Peyer's patch (tissue), 4 donors: ENCODE measurements around the gene TSPYL1. TPM values are rescaled to one million over a fixed set of nuclear protein-coding genes. Genes with fewer than 3 reads are reported as not detected.

Experiments used
- DNase-seq, 3 donors: peaks; one replicate each; pipeline ENCODE4 v3.0.0-alpha.2; 2017 to 2019
- H3K27ac ChIP-seq, 4 donors: fragments of 200-600 bp; sonication (generic); one replicate each; pipeline ENCODE4 v1.5.1; 2016 to 2019
- H3K27me3 ChIP-seq, 2 donors: fragments of 200-600 bp; sonication (generic); one replicate each; pipeline ENCODE4 v1.5.1; 2019
- H3K36me3 ChIP-seq, 3 donors: fragments of 200-600 bp; sonication (generic); one replicate each; pipeline ENCODE4 v1.5.1; 2016 to 2019
- H3K4me1 ChIP-seq, 4 donors: fragments of 200-600 bp; sonication (generic); one replicate each; pipeline ENCODE4 v1.5.1; 2016 to 2019
- H3K4me3 ChIP-seq, 4 donors: fragments of 200-600 bp; sonication (generic); 1 replicate in 3 of 4; 2 replicates in 1 of 4; pipeline ENCODE4 v1.5.1; 2016 to 2019; ENCODE audit warnings: mild to moderate bottlenecking in 1 of 4
- H3K9me3 ChIP-seq, 4 donors: fragments of 200-600 bp; sonication (generic); one replicate each; pipeline ENCODE4 v1.5.1; 2016 to 2019; ENCODE audit warnings: mild to moderate bottlenecking in 1 of 4
- POLR2A ChIP-seq, 2 donors: fragments of 450-650 bp; IDR thresholded peaks; one replicate each; pipeline ENCODE4 v1.5.1; 2017; ENCODE audit warnings: antibody characterized with exemption in 2 of 2, mild to moderate bottlenecking in 2 of 2, moderate library complexity in 2 of 2
- total RNA-seq, 4 donors: library from RNA; depleted of rRNA; stranded (reverse); fragments of >200 nt; gene quantifications; one replicate each; pipeline ENCODE4 v1.1.0, GENCODE V29; 2016
- TF ChIP-seq, protein P1 (sequence below), 6 experiments: fragments of 450-650 bp in 4 of 6; fragments of 200-600 bp in 2 of 6; sonication (generic) in 1 of 6; IDR thresholded peaks; one replicate each; pipeline ENCODE4 v1.5.1; 2017 to 2019; ENCODE audit warnings: antibody characterized with exemption in 6 of 6, mild to moderate bottlenecking in 3 of 6, moderate library complexity in 1 of 6

TSPYL1 gene
- total RNA-seq, result 10 to 100 TPM; 33.0 to 49.6 (median 42.3) TPM

DNA sequence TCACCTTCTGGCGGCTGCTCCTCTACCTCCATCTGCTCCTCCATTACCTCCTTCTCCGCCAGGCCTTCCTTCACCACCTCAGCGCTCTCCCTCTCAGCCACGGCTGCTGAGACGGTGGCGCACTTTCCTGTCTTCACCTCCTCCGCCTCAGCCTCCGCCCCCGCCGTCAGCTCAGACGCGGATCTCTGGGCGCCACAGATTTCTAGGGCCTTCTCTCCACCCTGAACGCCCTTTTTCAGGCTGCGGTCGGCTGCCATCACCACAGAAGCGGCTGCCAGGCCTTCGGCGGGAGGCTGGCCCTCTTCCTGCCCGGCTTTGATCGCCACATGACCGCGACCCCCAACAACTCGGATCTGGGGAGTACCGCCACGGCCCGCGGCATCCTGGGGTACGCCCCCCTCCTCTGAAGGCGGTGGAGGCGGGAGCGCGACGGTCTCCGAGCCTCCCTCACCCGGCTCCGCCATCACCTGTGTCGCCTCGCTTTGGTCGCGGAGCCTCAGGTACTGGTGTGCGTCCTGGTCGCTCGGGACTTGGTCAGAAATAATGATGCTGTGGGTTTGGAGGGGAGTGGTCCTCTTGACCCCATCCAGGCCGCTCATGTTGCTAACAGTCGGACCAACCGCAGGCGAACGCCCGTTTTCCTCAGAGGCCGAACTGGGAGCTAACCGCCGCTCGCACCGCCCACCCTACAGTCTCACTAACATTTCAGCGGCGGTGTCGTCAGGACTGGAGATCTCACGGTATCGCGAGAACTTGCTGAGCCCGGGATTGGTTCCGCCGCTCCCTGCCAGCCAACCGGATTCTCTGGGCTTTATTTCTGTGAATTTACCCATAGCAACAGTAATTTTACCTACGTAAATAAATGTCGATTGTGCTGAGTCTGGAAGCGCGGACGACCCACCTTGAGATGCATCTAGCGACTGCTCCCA, at the start of gene TSPYL1:
Gene TSPYL1, minus strand, starts transcription at position 699 of the 929 bp plus-strand sequence. Its CDS starts 100 bp downstream, at position 599.
- peaks cover 0 to 41% (median 12%) of the 10 kb centered on the region in 4 donors for H3K4me1 ChIP-seq

DNA sequence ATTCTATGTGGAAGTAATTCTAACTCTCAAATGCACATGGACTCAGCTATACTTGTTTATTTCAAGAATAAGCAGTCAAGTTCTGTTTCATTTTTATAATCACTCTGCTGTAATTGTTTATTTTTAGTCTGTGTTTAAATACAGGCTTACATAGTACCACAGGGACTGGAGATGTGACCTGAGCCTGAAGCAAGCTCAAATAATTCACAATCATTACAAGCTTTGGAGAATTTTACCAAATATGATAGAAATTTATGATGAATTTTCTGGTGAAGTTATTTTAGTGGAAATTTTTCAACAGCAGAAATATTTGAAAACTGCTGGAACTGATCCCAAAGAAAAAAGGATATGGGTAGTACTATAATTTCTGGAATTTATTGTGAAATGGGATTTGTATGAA, 49.4 kb upstream of the TSPYL1 start:
- TF ChIP-seq, protein P1, sequence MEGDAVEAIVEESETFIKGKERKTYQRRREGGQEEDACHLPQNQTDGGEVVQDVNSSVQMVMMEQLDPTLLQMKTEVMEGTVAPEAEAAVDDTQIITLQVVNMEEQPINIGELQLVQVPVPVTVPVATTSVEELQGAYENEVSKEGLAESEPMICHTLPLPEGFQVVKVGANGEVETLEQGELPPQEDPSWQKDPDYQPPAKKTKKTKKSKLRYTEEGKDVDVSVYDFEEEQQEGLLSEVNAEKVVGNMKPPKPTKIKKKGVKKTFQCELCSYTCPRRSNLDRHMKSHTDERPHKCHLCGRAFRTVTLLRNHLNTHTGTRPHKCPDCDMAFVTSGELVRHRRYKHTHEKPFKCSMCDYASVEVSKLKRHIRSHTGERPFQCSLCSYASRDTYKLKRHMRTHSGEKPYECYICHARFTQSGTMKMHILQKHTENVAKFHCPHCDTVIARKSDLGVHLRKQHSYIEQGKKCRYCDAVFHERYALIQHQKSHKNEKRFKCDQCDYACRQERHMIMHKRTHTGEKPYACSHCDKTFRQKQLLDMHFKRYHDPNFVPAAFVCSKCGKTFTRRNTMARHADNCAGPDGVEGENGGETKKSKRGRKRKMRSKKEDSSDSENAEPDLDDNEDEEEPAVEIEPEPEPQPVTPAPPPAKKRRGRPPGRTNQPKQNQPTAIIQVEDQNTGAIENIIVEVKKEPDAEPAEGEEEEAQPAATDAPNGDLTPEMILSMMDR (IDR thresholded peaks at IDR 0.05), result no peak
- TF ChIP-seq POLR2A (IDR thresholded peaks at IDR 0.05), result no peak
- Histone ChIP-seq H3K27ac (peak overlapping the region in 1 of 4 donors; percentile 70), H3K4me1 (no peaks in the 10 kb centered on the region), H3K9me3 (peaks cover 0 to 3% (median 0%) of the 10 kb centered on the region in 4 donors), H3K4me3 (no peak overlapping the region), H3K36me3 (no peaks in the 10 kb centered on the region), H3K27me3 (no peaks in the 10 kb centered on the region)
- DNase-seq, result no peak

More for the DNA sequence above, at the start of gene TSPYL1:
- H3K27ac ChIP-seq, result peak within 1 kb of the TSS; percentile 97 to 99 (median 98)
- DNase-seq, result peak; percentile 96 to 99 (median 97)
- TF ChIP-seq POLR2A (IDR thresholded peaks at IDR 0.05), result peak; percentile 94 to 96
- TF ChIP-seq, protein P1 (IDR thresholded peaks at IDR 0.05), result no peak
- no peaks in the 10 kb centered on the region for H3K27me3 ChIP-seq
- H3K36me3 ChIP-seq, result peaks cover 0 to 6% (median 0%) of the 10 kb centered on the region in 3 donors
- H3K4me3 ChIP-seq, result peak within 1 kb of the TSS; percentile 80 to 89 (median 84)
- H3K9me3 ChIP-seq, result no peaks in the 10 kb centered on the region

DNA sequence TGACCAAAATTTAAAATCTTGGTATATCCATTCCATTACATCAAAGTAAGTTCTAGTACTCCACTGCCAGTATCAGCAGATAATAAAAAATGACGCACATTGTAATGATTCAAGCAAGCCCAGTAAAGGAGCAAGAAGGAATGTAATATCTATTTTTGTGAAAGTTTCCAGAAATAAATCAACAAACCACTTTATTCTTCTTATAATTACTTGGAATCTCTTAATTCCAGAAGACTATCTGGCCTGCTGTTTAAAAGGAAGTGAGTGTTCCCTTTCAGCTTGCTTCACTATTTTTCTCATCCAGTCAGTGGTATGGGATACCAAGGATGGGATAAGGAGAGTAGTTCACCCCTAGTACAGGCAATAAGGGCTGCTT, 48.8 kb upstream of the TSPYL1 start:
- TF ChIP-seq POLR2A (IDR thresholded peaks at IDR 0.05), result no peak
- Histone ChIP-seq H3K27ac (peak overlapping the region in 2 of 4 donors; percentile 38 to 70), H3K9me3 (peaks cover 0 to 3% (median 0%) of the 10 kb centered on the region in 4 donors)

DNA sequence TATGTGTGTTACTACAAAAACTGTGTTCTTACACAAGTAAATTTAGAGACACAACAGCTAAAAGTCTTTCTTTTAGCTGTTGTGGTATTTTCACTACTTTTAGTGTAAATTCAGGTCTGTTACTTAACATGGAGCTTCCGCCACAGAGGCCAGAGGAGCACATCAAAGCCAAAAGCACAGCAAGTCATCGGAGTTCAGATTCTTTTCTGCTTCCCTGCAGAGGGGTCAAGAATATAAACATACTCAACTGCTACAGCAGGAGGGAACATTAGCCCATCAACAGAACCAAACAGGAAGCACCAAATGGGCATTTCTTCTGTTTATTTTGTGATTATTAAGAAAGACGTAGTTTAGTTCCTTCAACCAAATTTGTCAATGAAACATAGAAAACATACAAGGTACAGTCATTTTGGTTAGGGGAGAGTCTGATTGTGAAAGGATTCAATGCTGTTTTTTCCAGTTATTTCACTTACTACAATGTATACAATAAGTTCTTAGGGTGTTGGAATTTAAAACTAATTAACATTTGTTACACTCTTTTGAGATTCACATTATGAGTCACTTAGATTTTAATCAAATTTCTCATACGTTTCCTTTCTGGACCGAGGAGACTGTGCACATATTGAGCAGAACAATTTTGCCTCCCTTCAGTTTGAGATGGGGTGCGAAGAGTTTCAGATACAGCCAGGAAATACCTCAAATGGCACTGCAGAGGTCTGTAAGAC, 48.2 kb upstream of the TSPYL1 start:
- DNase-seq, result no peak
- Histone ChIP-seq H3K27ac (peak overlapping the region in 2 of 4 donors; percentile 38 to 70), H3K4me3 (no peak overlapping the region), H3K9me3 (peaks cover 0 to 2% (median 0%) of the 10 kb centered on the region in 4 donors), H3K4me1 (no peaks in the 10 kb centered on the region), H3K36me3 (no peaks in the 10 kb centered on the region), H3K27me3 (no peaks in the 10 kb centered on the region)
- TF ChIP-seq, protein P1 (IDR thresholded peaks at IDR 0.05), result no peak
- TF ChIP-seq POLR2A (IDR thresholded peaks at IDR 0.05), result no peak

More for the DNA sequence above, 48.8 kb upstream of the TSPYL1 start:
- DNase-seq, result no peak
- H3K36me3 ChIP-seq, result no peaks in the 10 kb centered on the region
- H3K27me3 ChIP-seq, result no peaks in the 10 kb centered on the region
- no peaks in the 10 kb centered on the region for H3K4me1 ChIP-seq
- H3K4me3 ChIP-seq, result no peak overlapping the region

DNA sequence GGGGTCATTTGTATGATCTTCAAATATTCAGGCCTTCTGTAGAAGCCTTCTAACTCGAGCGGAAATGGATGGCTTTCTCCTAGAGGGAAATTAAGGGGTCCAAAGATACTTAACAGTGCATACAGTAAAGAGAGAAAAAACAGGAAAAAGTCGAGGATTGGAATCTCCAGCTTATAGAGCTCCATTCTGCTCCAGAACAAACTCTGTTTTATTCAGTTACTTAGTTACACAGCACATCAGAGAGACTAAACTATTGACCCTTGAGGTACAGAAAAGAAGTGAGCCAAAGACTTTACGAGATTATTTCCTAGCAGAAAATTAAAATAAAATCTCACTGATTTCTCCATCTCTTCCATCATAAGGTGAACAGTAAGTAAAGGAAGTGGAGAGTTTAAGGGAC, 47.3 kb upstream of the TSPYL1 start:
- TF ChIP-seq, protein P1 (IDR thresholded peaks at IDR 0.05), result no peak
- Histone ChIP-seq H3K4me3 (no peak overlapping the region), H3K4me1 (no peaks in the 10 kb centered on the region), H3K27me3 (no peaks in the 10 kb centered on the region), H3K9me3 (no peaks in the 10 kb centered on the region), H3K36me3 (no peaks in the 10 kb centered on the region), H3K27ac (peak overlapping the region in 1 of 4 donors; percentile 28)
- no peak for DNase-seq
